IMR-90 (cell line): ENCODE data around the gene INSYN1. TPM values are rescaled to one million over a fixed set of nuclear protein-coding genes. Genes with fewer than 3 reads are reported as not detected.

Experiments used
- ATAC-seq: fragments of 200-7000 bp; cut with Tn5 transposase; 2 replicates; pipeline ENCODE4 v1.9.1; 2020; ENCODE audit warnings: low read depth, mild to moderate bottlenecking, moderate library complexity
- BruUV-seq: library from RNA; stranded (reverse); fragments of 400-500 nt; replicated peaks from 2 replicates; lab custom pipeline; 2021; lab: Mats Ljungman, UMichigan
- CTCF ChIA-PET: fragments of 300-600 bp; formaldehyde crosslinking; extraction: SDS; loops from one replicate; lab custom pipeline; 2021; ENCODE audit warnings: antibody characterized with exemption; lab: Yijun Ruan, JAX
- POLR2A ChIA-PET: fragments of 300-600 bp; sonication (Branson Sonifier 250); formaldehyde crosslinking; loops from one replicate; lab custom pipeline; 2022; ENCODE audit warnings: antibody characterized with exemption; ENCODE audit not compliant: unreplicated experiment; lab: Charles Lee
- DNase-seq: peaks from one replicate; pipeline ENCODE4 v3.0.0; 2013
- H2AFZ ChIP-seq: replicated peaks from 2 replicates; pipeline ENCODE3; 2013; ENCODE audit warnings: low read length, mild to moderate bottlenecking; ENCODE audit not compliant: poor library complexity
- H2AK5ac ChIP-seq: 2 replicates; pipeline ENCODE4 v1.6.1; 2013; ENCODE audit warnings: low read depth, low read length, inconsistent platforms
- H2AK9ac ChIP-seq: replicated peaks from 2 replicates; pipeline ENCODE3; 2013; ENCODE audit warnings: mild to moderate bottlenecking, low read depth, low read length, moderate library complexity; ENCODE audit not compliant: poor library complexity
- H2BK120ac ChIP-seq: 2 replicates; pipeline ENCODE4 v1.6.1; 2013; ENCODE audit warnings: low read depth, low read length, inconsistent platforms
- H2BK15ac ChIP-seq: 3 replicates; pipeline ENCODE4 v1.6.1; 2013; ENCODE audit warnings: low read depth, low read length, inconsistent platforms
- H2BK20ac ChIP-seq: 2 replicates; pipeline ENCODE4 v1.6.1; 2013; ENCODE audit warnings: low read depth, mild to moderate bottlenecking, inconsistent platforms, low read length, moderate library complexity
- H2BK5ac ChIP-seq: 2 replicates; pipeline ENCODE4 v1.6.1; 2013; ENCODE audit warnings: mild to moderate bottlenecking, low read depth, low read length, inconsistent platforms; ENCODE audit not compliant: poor library complexity, severe bottlenecking
- H3K14ac ChIP-seq: replicated peaks from 2 replicates; pipeline ENCODE4 v1.6.1; 2013; ENCODE audit warnings: low read depth, low read length, inconsistent platforms
- H3K18ac ChIP-seq: 2 replicates; pipeline ENCODE4 v1.6.1; 2013; ENCODE audit warnings: low read depth, low read length, control low read depth
- H3K23ac ChIP-seq: 2 replicates; pipeline ENCODE4 v1.6.1; 2013; ENCODE audit warnings: low read depth, low read length, inconsistent platforms
- H3K27ac ChIP-seq: 2 replicates; pipeline ENCODE4 v1.5.1; 2013; ENCODE audit warnings: mild to moderate bottlenecking, control low read depth, low read length; ENCODE audit not compliant: insufficient read depth
- H3K27me3 ChIP-seq: 2 replicates; pipeline ENCODE4 v1.6.1; 2013; ENCODE audit warnings: low read length; ENCODE audit not compliant: control insufficient read depth, insufficient read depth
- H3K36me3 ChIP-seq: 2 replicates; pipeline ENCODE4 v1.6.1; 2013; ENCODE audit warnings: low read length, mixed read lengths; ENCODE audit not compliant: control insufficient read depth, insufficient read depth
- H3K4ac ChIP-seq: 2 replicates; pipeline ENCODE4 v1.6.1; 2013; ENCODE audit warnings: low read depth, low read length, inconsistent platforms
- H3K4me1 ChIP-seq: 2 replicates; pipeline ENCODE4 v1.6.1; 2013; ENCODE audit warnings: low read length, mixed read lengths; ENCODE audit not compliant: control insufficient read depth, insufficient read depth
- H3K4me2 ChIP-seq: 2 replicates; pipeline ENCODE4 v1.6.1; 2013; ENCODE audit warnings: low read depth, mild to moderate bottlenecking, control low read depth, low read length, moderate library complexity
- H3K4me3 ChIP-seq: 2 replicates; pipeline ENCODE4 v1.5.1; 2013; ENCODE audit warnings: low read depth, mild to moderate bottlenecking, control low read depth, low read length, moderate library complexity; ENCODE audit not compliant: insufficient read depth
- H3K56ac ChIP-seq: 2 replicates; pipeline ENCODE4 v1.6.1; 2013; ENCODE audit warnings: low read length, inconsistent platforms; ENCODE audit not compliant: insufficient read depth; ENCODE audit errors: extremely low read depth
- H3K79me1 ChIP-seq, 2 experiments: 2 replicates each; pipeline ENCODE4 v1.6.1; 2013; ENCODE audit warnings: low read length in 2 of 2, inconsistent platforms in 1 of 2, low read depth in 1 of 2
- H3K9ac ChIP-seq: 2 replicates; pipeline ENCODE4 v1.6.1; 2013; ENCODE audit warnings: low read depth, low read length, control low read depth
- H3K9me1 ChIP-seq: 2 replicates; pipeline ENCODE4 v1.6.1; 2013; ENCODE audit warnings: low read length, inconsistent platforms; ENCODE audit not compliant: insufficient read depth
- H3K9me3 ChIP-seq: 2 replicates; pipeline ENCODE4 v1.6.1; 2013; ENCODE audit warnings: low read length; ENCODE audit not compliant: control insufficient read depth, insufficient read depth
- H4K20me1 ChIP-seq: 2 replicates; pipeline ENCODE4 v1.6.1; 2013; ENCODE audit warnings: low read length, inconsistent platforms; ENCODE audit not compliant: insufficient read depth
- H4K5ac ChIP-seq: 2 replicates; pipeline ENCODE4 v1.6.1; 2013; ENCODE audit warnings: mild to moderate bottlenecking, low read depth, low read length, control low read depth
- H4K8ac ChIP-seq, 2 experiments: 2 replicates each; pipeline ENCODE4 v1.6.1; 2013; ENCODE audit warnings: low read depth in 2 of 2, low read length in 2 of 2, control low read depth in 1 of 2, inconsistent platforms in 1 of 2
- H4K91ac ChIP-seq: 2 replicates; pipeline ENCODE4 v1.6.1; 2013; ENCODE audit warnings: low read depth, low read length, inconsistent platforms; ENCODE audit not compliant: insufficient read depth
- MXI1 ChIP-seq: IDR thresholded peaks from 2 replicates; pipeline ENCODE4 v1.6.1; 2012; ENCODE audit warnings: low read depth, mild to moderate bottlenecking, low read length, moderate library complexity, borderline replicate concordance
- POLR2A ChIP-seq: IDR thresholded peaks from 2 replicates; pipeline ENCODE4 v1.6.1; 2012; ENCODE audit warnings: mild to moderate bottlenecking, low read depth, low read length
- RAD21 ChIP-seq: IDR thresholded peaks from 2 replicates; pipeline ENCODE4 v1.6.1; 2012; ENCODE audit warnings: low read length, improper control_type of control experiment
- SMC3 ChIP-seq: fragments of 150-350 bp; IDR thresholded peaks from 2 replicates; pipeline ENCODE4 v1.6.1; 2016; ENCODE audit warnings: low read depth, mild to moderate bottlenecking, antibody characterized with exemption, low read length, moderate library complexity
- WGBS, 2 experiments: methylation state at CpG; one replicate each; pipeline versions ENCODE4 v1.1.5 to v1.1.7; 2013; ENCODE audit warnings: missing lambda C conversion rate in 2 of 2; ENCODE audit not compliant: insufficient read length in 1 of 2; ENCODE audit errors: extremely low coverage in 2 of 2; 5-methylcytosine and 5-hydroxymethylcytosine counted together
- dilution Hi-C: fragments of 300-500 bp; cut with HindIII; formaldehyde crosslinking; loops from one replicate; pipeline ENCODE4 v1.14.3; 2018; ENCODE audit warnings: low sequenced_read_pairs; ENCODE audit not compliant: unreplicated experiment
- in situ Hi-C: fragments of 300-500 bp; cut with MboI; formaldehyde crosslinking; loops from 3 replicates; pipeline ENCODE4 v1.14.3; 2019; ENCODE audit warnings: low sequenced_read_pairs, inconsistent platforms, mixed read lengths
- intact Hi-C: fragments of 100-400 bp; cut with micrococcal nuclease; formaldehyde crosslinking; loops from 2 replicates; pipeline ENCODE4 v1.10.0; 2022
- polyA plus RNA-seq, 3 experiments: library from polyadenylated mRNA; depleted of rRNA; stranded (reverse); fragments of >200 nt; gene quantifications; 2 replicates each; pipeline ENCODE4 v1.2.3, GENCODE V29; 2012; ENCODE audit warnings: low replicate concordance in 1 of 3
- total RNA-seq: library from RNA; depleted of rRNA; stranded (reverse); fragments of >200 nt; gene quantifications from 2 replicates; pipeline ENCODE4 v1.2.3, GENCODE V29; 2012
- TF ChIP-seq, protein P1 (sequence below): conservative IDR thresholded peaks from 2 replicates; pipeline ENCODE4 v1.5.1; 2012; ENCODE audit warnings: mild to moderate bottlenecking, low read depth, low read length, improper control_type of control experiment

The INSYN1 gene
- total and polyA plus RNA-seq, 2 of the 4 experiments (the other 2 are of a cell fraction): 0.18 to 0.34 TPM

GRCh38 chr15:73691396-73691795 lies 61.8 kb downstream of the INSYN1 start:
- dilution Hi-C loops: no loop called here
- intact Hi-C loops: no loop called here

More at GRCh38 chr15:73691396-73691795, 61.8 kb downstream of the INSYN1 start:
- peaks cover 46% of the 10 kb centered on the region for H3K4me1 ChIP-seq
- H4K5ac ChIP-seq: no peak overlapping the region
- H3K79me1 ChIP-seq: peaks cover 14 to 95% of the 10 kb centered on the region in 2 experiments
- no peak overlapping the region; the same call in 1 of the 2 replicates for H3K23ac ChIP-seq
- H3K27me3 ChIP-seq: no peaks in the 10 kb centered on the region
- no peak overlapping the region for H3K4me2 ChIP-seq
- peaks cover 69% of the 10 kb centered on the region for H3K9me1 ChIP-seq
- ChIA-PET CTCF (interaction anchor here (0.8 to 1.7 kb wide), 3 partner anchors 9 to 59 kb away, joined by 3 to 5 read pairs (median 3); no protein-coding TSS in a partner anchor), POLR2A (no interaction called here)
- H2BK120ac ChIP-seq: no peak overlapping the region
- H3K56ac ChIP-seq: no peak overlapping the region
- H4K91ac ChIP-seq: no peak overlapping the region
- H3K4ac ChIP-seq: no peak overlapping the region; the same call in 1 of the 2 replicates
- H2AK5ac ChIP-seq: peak overlapping the region; percentile 63; the same call in 1 of the 2 replicates
- no peak overlapping the region for H4K8ac ChIP-seq
- H4K20me1 ChIP-seq: peaks cover 85% of the 10 kb centered on the region
- no peak overlapping the region for H3K4me3 ChIP-seq
- no TSS peak for BruUV-seq
- peak overlapping the region; percentile 29 for H2AK9ac ChIP-seq
- H3K14ac ChIP-seq: peak overlapping the region; percentile 44; the same call in 1 of the 2 replicates
- H2BK20ac ChIP-seq: no peak overlapping the region
- no peak overlapping the region for H2BK5ac ChIP-seq
- DNase-seq (peak; percentile 77), ATAC-seq (peak; percentile 66)
- H2AFZ ChIP-seq: no peak overlapping the region
- in situ Hi-C loops: no loop called here
- 58% methylated on average over 5 of the region's 6 CpGs; no CpG with 5 or more reads in 1 of the 2 experiments for WGBS, 2 experiments
- no peak overlapping the region; the same call in 1 of the 2 replicates for H3K9ac ChIP-seq
- TF ChIP-seq POLR2A: no peak
- no peak for TF ChIP-seq MXI1
- 0 out of 2 replicates have a peak, but pooled peaks have one; percentile 9 for TF ChIP-seq SMC3
- TF ChIP-seq RAD21: no peak; the same call in 1 of the 2 replicates
- TF ChIP-seq, protein P1, sequence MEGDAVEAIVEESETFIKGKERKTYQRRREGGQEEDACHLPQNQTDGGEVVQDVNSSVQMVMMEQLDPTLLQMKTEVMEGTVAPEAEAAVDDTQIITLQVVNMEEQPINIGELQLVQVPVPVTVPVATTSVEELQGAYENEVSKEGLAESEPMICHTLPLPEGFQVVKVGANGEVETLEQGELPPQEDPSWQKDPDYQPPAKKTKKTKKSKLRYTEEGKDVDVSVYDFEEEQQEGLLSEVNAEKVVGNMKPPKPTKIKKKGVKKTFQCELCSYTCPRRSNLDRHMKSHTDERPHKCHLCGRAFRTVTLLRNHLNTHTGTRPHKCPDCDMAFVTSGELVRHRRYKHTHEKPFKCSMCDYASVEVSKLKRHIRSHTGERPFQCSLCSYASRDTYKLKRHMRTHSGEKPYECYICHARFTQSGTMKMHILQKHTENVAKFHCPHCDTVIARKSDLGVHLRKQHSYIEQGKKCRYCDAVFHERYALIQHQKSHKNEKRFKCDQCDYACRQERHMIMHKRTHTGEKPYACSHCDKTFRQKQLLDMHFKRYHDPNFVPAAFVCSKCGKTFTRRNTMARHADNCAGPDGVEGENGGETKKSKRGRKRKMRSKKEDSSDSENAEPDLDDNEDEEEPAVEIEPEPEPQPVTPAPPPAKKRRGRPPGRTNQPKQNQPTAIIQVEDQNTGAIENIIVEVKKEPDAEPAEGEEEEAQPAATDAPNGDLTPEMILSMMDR: peak; percentile 33
- no peaks in the 10 kb centered on the region for H3K36me3 ChIP-seq
- peak overlapping the region; percentile 50; the same call in 2 of the 3 replicates for H2BK15ac ChIP-seq
- H3K9me3 ChIP-seq: no peaks in the 10 kb centered on the region
- no peak overlapping the region for H3K27ac ChIP-seq
- H3K18ac ChIP-seq: no peak overlapping the region
